Esophagus muscularis mucosa (tissue), 4 donors: ENCODE measurements around the gene CPEB3. TPM values are rescaled to one million over a fixed set of nuclear protein-coding genes. Genes with fewer than 3 reads are reported as not detected.
"Not testable (repeated sequence)": the region's sequence is repeated elsewhere in the genome, so short reads cannot be mapped to it uniquely, and the experiment has no call there.

ENCODE experiments used
- DNase-seq: peaks from one replicate; pipeline ENCODE4 v3.0.0-alpha.2; 2017; ENCODE audit errors: extremely low spot score
- H3K27ac ChIP-seq, 4 donors: fragments of 200-600 bp; sonication (generic); replicated peaks in 1 of 4; 1 replicate in 3 of 4; 2 replicates in 1 of 4; pipeline ENCODE4 v1.5.1; 2016 to 2019; ENCODE audit warnings: mild to moderate bottlenecking in 1 of 4
- H3K27me3 ChIP-seq, 4 donors: fragments of 200-600 bp; sonication (generic); one replicate each; pipeline versions ENCODE4 v1.5.1 to v1.6.0; 2016 to 2019
- H3K36me3 ChIP-seq, 4 donors: fragments of 200-600 bp; sonication (generic); one replicate each; pipeline ENCODE4 v1.5.1; 2016 to 2019
- H3K4me1 ChIP-seq, 4 donors: fragments of 200-600 bp; sonication (generic); one replicate each; pipeline ENCODE4 v1.5.1; 2016 to 2019
- H3K4me3 ChIP-seq, 4 donors: fragments of 200-600 bp; sonication (generic); 1 replicate in 2 of 4; 2 replicates in 2 of 4; pipeline ENCODE4 v1.5.1; 2016 to 2019; ENCODE audit warnings: mild to moderate bottlenecking in 4 of 4, moderate library complexity in 1 of 4
- H3K9me3 ChIP-seq, 4 donors: fragments of 200-600 bp; sonication (generic); 1 replicate in 3 of 4; 2 replicates in 1 of 4; pipeline ENCODE4 v1.5.1; 2016 to 2019
- CTCF ChIP-seq, 3 experiments: fragments of 200-600 bp in 2 of 3; fragments of 450-650 bp in 1 of 3; sonication (generic) in 2 of 3; IDR thresholded peaks; one replicate each; pipeline ENCODE4 v1.5.1; 2017 to 2019; ENCODE audit warnings: antibody characterized with exemption in 3 of 3, mild to moderate bottlenecking in 2 of 3, moderate library complexity in 1 of 3
- EP300 ChIP-seq: sonication (generic); formaldehyde crosslinking; IDR thresholded peaks from one replicate; pipeline ENCODE4 v1.6.1; 2017; ENCODE audit warnings: antibody characterized with exemption
- POLR2A ChIP-seq: fragments of 450-650 bp; IDR thresholded peaks from one replicate; pipeline ENCODE4 v1.6.1; 2017; ENCODE audit warnings: antibody characterized with exemption, moderate library complexity, mild to moderate bottlenecking, low read depth
- POLR2AphosphoS5 ChIP-seq, 2 donors: sonication (generic); formaldehyde crosslinking; IDR thresholded peaks; one replicate each; pipeline ENCODE4 v1.6.1; 2017; ENCODE audit warnings: antibody characterized with exemption in 2 of 2
- WGBS: methylation state at CpG from one replicate; pipeline ENCODE4 v1.1.5; 2018; 5-methylcytosine and 5-hydroxymethylcytosine counted together
- intact Hi-C: fragments of 100-400 bp; cut with DNase I; formaldehyde crosslinking; loops from one replicate; pipeline ENCODE4 v1.15.1; 2023
- total RNA-seq, 4 donors: library from RNA; depleted of rRNA; stranded (reverse); fragments of >200 nt; gene quantifications; one replicate each; pipeline versions ENCODE4 v1.1.0 to v1.2.1, GENCODE V29; 2016

Gene CPEB3
- total RNA-seq, 4 donors from 2014 or later, result 6.8 to 11.0 (median 10.4) TPM

- no peaks in the 10 kb centered on the region for H3K9me3 ChIP-seq
- intact Hi-C loops, result no loop called here
- no peak overlapping the region for H3K27ac ChIP-seq
- H3K4me3 ChIP-seq, result no peak overlapping the region
- no peaks in the 10 kb centered on the region for H3K27me3 ChIP-seq
- DNase-seq, result no peak
- H3K4me1 ChIP-seq, result no peaks in the 10 kb centered on the region
- H3K36me3 ChIP-seq, result peaks cover 8 to 25% (median 9%) of the 10 kb centered on the region in 4 donors
- TF ChIP-seq EP300 (no peak), POLR2A (no peak), CTCF (IDR thresholded peaks at IDR 0.05) (no peak), POLR2AphosphoS5 (IDR thresholded peaks at IDR 0.05) (no peak)
Measured at GRCh38 chr10:92047215-92047614, 243.7 kb downstream of the CPEB3 start.

- Histone ChIP-seq H3K4me1 (peaks cover 0 to under 1% (median 0%) of the 10 kb centered on the region in 4 donors), H3K36me3 (peaks cover 0 to 12% (median 2%) of the 10 kb centered on the region in 4 donors), H3K27ac (no peak overlapping the region), H3K27me3 (no peaks in the 10 kb centered on the region), H3K9me3 (no peaks in the 10 kb centered on the region), H3K4me3 (no peak overlapping the region)
- DNase-seq, result no peak
- TF ChIP-seq CTCF (IDR thresholded peaks at IDR 0.05) (no peak), POLR2A (no peak), EP300 (no peak), POLR2AphosphoS5 (IDR thresholded peaks at IDR 0.05) (no peak)
- WGBS, result 56% methylated on average over 16 of the region's 37 CpGs
- intact Hi-C loops, result no loop called here
Measured at GRCh38 chr10:92045641-92046106, 245.2 kb downstream of the CPEB3 start.

- Histone ChIP-seq H3K27me3 (no peaks in the 10 kb centered on the region), H3K4me1 (peaks cover 0 to 5% (median 0%) of the 10 kb centered on the region in 4 donors), H3K9me3 (no peaks in the 10 kb centered on the region), H3K27ac (no peak overlapping the region), H3K4me3 (no peak overlapping the region), H3K36me3 (peaks cover 0 to 7% (median 0%) of the 10 kb centered on the region in 4 donors)
- TF ChIP-seq CTCF (IDR thresholded peaks at IDR 0.05), result no peak
- 95% methylated on average over 5 of the region's 5 CpGs for WGBS
- intact Hi-C loops, result no loop called here
- DNase-seq, result no peak
Measured at GRCh38 chr10:92042541-92042940, 248.3 kb downstream of the CPEB3 start.

GRCh38 chr10:92038949-92039348, 251.9 kb downstream of the CPEB3 start:
- H3K4me1 ChIP-seq, result peaks cover 0 to 5% (median 0%) of the 10 kb centered on the region in 4 donors
- H3K4me3 ChIP-seq, result no peak overlapping the region
- no peak overlapping the region for H3K27ac ChIP-seq
- intact Hi-C loops, result no loop called here
- H3K27me3 ChIP-seq, result no peaks in the 10 kb centered on the region
- no peaks in the 10 kb centered on the region for H3K9me3 ChIP-seq
- H3K36me3 ChIP-seq, result no peaks in the 10 kb centered on the region
- no peak for TF ChIP-seq POLR2A
- TF ChIP-seq EP300, result no peak
- no peak for TF ChIP-seq CTCF (IDR thresholded peaks at IDR 0.05)
- TF ChIP-seq POLR2AphosphoS5 (IDR thresholded peaks at IDR 0.05), result no peak
- no peak for DNase-seq
- WGBS, result 61% methylated on average over 1 of the region's 1 CpG

GRCh38 chr10:92033070-92033469, 257.8 kb downstream of the CPEB3 start:
- peaks cover 24 to 47% (median 39%) of the 10 kb centered on the region in 4 donors for H3K36me3 ChIP-seq

More at GRCh38 chr10:92033070-92033469, 257.8 kb downstream of the CPEB3 start:
- H3K9me3 ChIP-seq, H3K4me1 ChIP-seq, intact Hi-C loops, H3K27ac ChIP-seq, DNase-seq, H3K4me3 ChIP-seq, H3K27me3 ChIP-seq: not testable (repeated sequence)
- 84% methylated on average over 3 of the region's 3 CpGs for WGBS
